ENCODE data around the gene MYG1. TPM values are rescaled to one million over a fixed set of nuclear protein-coding genes. Genes with fewer than 3 reads are reported as not detected.

MYG1 gene
- total and polyA plus RNA-seq, 2 of the 13 experiments (the other 11 are each of a cell fraction or from before 2014, with no cell fraction given), result 38.6 to 58.0 TPM

DNA sequence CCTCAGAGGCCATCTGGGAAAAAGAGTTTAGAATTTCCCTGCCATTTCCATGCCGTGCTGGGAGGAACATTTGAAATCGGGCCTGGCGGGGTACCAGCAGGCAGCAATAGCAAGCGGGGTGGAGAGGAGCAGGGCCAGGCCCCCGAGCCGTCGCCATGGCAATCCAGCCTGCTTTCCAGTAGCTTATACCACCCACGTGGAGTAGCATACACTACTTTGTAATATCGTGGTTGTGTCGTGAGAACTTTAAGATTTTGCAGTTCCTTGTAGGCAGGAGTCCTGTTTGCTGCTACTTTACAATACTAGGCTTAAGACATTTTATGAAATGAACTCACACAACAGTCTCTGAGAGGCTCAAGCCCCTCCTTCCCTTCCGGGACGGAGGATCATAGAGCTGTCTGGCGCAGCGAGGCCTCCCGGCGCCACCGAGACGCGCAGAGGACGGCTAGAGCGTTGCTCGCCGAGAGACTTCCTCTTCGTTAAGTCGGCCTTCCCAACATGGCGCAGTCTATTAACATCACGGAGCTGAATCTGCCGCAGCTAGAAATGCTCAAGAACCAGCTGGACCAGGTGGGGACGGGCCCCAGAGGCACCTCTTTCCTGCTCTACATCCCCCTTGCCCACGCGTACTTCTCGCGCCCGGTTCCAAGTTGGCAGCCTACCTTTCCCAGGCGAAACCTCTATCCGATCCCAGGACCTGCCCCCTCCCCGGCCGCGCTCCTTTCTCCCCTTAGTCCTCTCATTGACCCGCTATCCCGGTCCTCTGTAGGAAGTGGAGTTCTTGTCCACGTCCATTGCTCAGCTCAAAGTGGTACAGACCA lies 4.2 kb upstream of the MYG1 start, which contains the start of gene PFDN5 (continued):
- TF ChIP-seq, protein P1, sequence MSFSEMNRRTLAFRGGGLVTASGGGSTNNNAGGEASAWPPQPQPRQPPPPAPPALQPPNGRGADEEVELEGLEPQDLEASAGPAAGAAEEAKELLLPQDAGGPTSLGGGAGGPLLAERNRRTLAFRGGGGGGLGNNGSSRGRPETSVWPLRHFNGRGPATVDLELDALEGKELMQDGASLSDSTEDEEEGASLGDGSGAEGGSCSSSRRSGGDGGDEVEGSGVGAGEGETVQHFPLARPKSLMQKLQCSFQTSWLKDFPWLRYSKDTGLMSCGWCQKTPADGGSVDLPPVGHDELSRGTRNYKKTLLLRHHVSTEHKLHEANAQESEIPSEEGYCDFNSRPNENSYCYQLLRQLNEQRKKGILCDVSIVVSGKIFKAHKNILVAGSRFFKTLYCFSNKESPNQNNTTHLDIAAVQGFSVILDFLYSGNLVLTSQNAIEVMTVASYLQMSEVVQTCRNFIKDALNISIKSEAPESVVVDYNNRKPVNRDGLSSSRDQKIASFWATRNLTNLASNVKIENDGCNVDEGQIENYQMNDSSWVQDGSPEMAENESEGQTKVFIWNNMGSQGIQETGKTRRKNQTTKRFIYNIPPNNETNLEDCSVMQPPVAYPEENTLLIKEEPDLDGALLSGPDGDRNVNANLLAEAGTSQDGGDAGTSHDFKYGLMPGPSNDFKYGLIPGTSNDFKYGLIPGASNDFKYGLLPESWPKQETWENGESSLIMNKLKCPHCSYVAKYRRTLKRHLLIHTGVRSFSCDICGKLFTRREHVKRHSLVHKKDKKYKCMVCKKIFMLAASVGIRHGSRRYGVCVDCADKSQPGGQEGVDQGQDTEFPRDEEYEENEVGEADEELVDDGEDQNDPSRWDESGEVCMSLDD (CRISPR knock-in tag; IDR thresholded peaks at IDR 0.05; ENCODE audit: borderline replicate concordance), result no peak
- TF ChIP-seq ETS1 (CRISPR knock-in tag; IDR thresholded peaks at IDR 0.05), result no peak
- TF ChIP-seq, protein P2, sequence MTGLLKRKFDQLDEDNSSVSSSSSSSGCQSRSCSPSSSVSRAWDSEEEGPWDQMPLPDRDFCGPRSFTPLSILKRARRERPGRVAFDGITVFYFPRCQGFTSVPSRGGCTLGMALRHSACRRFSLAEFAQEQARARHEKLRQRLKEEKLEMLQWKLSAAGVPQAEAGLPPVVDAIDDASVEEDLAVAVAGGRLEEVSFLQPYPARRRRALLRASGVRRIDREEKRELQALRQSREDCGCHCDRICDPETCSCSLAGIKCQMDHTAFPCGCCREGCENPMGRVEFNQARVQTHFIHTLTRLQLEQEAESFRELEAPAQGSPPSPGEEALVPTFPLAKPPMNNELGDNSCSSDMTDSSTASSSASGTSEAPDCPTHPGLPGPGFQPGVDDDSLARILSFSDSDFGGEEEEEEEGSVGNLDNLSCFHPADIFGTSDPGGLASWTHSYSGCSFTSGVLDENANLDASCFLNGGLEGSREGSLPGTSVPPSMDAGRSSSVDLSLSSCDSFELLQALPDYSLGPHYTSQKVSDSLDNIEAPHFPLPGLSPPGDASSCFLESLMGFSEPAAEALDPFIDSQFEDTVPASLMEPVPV (CRISPR knock-in tag; IDR thresholded peaks at IDR 0.05), result no peak; the same call in 1 of the 2 replicates
- TF ChIP-seq ATF6 (CRISPR knock-in tag; conservative IDR thresholded peaks at IDR 0.05), result no peak
- TF ChIP-seq ZNF674 (CRISPR knock-in tag; IDR thresholded peaks at IDR 0.05; ENCODE audit: low read depth), result no peak
- TF ChIP-seq ZSCAN25 (CRISPR knock-in tag; IDR thresholded peaks at IDR 0.05), result no peak
- peak; percentile 78 for TF ChIP-seq CREM (IDR thresholded peaks at IDR 0.05)
- TF ChIP-seq CREM (CRISPR knock-in tag; IDR thresholded peaks at IDR 0.05), result no peak
- TF ChIP-seq, protein P3, sequence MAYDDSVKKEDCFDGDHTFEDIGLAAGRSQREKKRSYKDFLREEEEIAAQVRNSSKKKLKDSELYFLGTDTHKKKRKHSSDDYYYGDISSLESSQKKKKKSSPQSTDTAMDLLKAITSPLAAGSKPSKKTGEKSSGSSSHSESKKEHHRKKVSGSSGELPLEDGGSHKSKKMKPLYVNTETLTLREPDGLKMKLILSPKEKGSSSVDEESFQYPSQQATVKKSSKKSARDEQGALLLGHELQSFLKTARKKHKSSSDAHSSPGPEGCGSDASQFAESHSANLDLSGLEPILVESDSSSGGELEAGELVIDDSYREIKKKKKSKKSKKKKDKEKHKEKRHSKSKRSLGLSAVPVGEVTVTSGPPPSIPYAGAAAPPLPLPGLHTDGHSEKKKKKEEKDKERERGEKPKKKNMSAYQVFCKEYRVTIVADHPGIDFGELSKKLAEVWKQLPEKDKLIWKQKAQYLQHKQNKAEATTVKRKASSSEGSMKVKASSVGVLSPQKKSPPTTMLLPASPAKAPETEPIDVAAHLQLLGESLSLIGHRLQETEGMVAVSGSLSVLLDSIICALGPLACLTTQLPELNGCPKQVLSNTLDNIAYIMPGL (CRISPR knock-in tag; IDR thresholded peaks at IDR 0.05; ENCODE audit: borderline replicate concordance in 1 of 2, low read depth in 1 of 2), result peak; percentile 55 to 93
- TF ChIP-seq ZNF605 (CRISPR knock-in tag; IDR thresholded peaks at IDR 0.05), result no peak
- no peak for TF ChIP-seq ZNF720 (CRISPR knock-in tag; IDR thresholded peaks at IDR 0.05)
- TF ChIP-seq, protein P4, sequence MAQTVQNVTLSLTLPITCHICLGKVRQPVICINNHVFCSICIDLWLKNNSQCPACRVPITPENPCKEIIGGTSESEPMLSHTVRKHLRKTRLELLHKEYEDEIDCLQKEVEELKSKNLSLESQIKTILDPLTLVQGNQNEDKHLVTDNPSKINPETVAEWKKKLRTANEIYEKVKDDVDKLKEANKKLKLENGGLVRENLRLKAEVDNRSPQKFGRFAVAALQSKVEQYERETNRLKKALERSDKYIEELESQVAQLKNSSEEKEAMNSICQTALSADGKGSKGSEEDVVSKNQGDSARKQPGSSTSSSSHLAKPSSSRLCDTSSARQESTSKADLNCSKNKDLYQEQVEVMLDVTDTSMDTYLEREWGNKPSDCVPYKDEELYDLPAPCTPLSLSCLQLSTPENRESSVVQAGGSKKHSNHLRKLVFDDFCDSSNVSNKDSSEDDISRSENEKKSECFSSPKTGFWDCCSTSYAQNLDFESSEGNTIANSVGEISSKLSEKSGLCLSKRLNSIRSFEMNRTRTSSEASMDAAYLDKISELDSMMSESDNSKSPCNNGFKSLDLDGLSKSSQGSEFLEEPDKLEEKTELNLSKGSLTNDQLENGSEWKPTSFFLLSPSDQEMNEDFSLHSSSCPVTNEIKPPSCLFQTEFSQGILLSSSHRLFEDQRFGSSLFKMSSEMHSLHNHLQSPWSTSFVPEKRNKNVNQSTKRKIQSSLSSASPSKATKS (CRISPR knock-in tag; IDR thresholded peaks at IDR 0.05), result no peak
- TF ChIP-seq RBM39 (IDR thresholded peaks at IDR 0.05; ENCODE audit: low read depth, low read length, poor library complexity, severe bottlenecking), result peak; percentile 53

Measured in HepG2 (cell line).